ENCODE measurements around the gene LIPN.

LIPN gene

GRCh38 chr10:88725798-88726197 is 34.0 kb upstream of the LIPN start:
- H3K4me2 ChIP-seq (ENCODE audit: insufficient read depth, low read length) = no peak overlapping the region

GRCh38 chr10:88728107-88728763 is 31.6 kb upstream of the LIPN start:
- no peaks in the 10 kb centered on the region for H3K9me3 ChIP-seq (ENCODE audit: insufficient read depth, low read length, severe bottlenecking)
- no peak overlapping the region for H3K27ac ChIP-seq (ENCODE audit: low read length)
- no peak overlapping the region for H3K9ac ChIP-seq (ENCODE audit: low read depth, low read length)
- no peak overlapping the region for H3K4me3 ChIP-seq (ENCODE audit: low read depth in 1 of 2, low read length in 2 of 2)
- H2AFZ ChIP-seq (ENCODE audit: low read depth, low read length) = no peak overlapping the region
- peaks cover 3% of the 10 kb centered on the region for H3K27me3 ChIP-seq (ENCODE audit: insufficient read depth, low read length, poor library complexity)
- no peaks in the 10 kb centered on the region for H3K79me2 ChIP-seq (ENCODE audit: insufficient read depth, low read length)
- H3K4me1 ChIP-seq (ENCODE audit: insufficient read depth, low read length) = no peaks in the 10 kb centered on the region
- DNase-seq (peak; percentile 16), ATAC-seq (ENCODE audit: insufficient read depth, low read depth) (no peak)
- H4K20me1 ChIP-seq (ENCODE audit: insufficient read depth, low read length) = no peaks in the 10 kb centered on the region
- H3K4me2 ChIP-seq (ENCODE audit: insufficient read depth, low read length) = no peak overlapping the region
- no peaks in the 10 kb centered on the region for H3K36me3 ChIP-seq (ENCODE audit: insufficient read depth, low read length)
- TF ChIP-seq EZH2 (IDR thresholded peaks at IDR 0.05; ENCODE audit: borderline replicate concordance, low read depth, low read length, severe bottlenecking) (no peak), CTCF (IDR thresholded peaks at IDR 0.05; ENCODE audit: borderline replicate concordance, extremely low read depth, low read length, poor library complexity, severe bottlenecking) (peak; percentile 55)

More at GRCh38 chr10:88725798-88726197, 34.0 kb upstream of the LIPN start:
- Histone ChIP-seq H3K36me3 (ENCODE audit: insufficient read depth, low read length) (no peaks in the 10 kb centered on the region), H3K9ac (ENCODE audit: low read depth, low read length) (no peak overlapping the region), H3K4me1 (ENCODE audit: insufficient read depth, low read length) (no peaks in the 10 kb centered on the region), H2AFZ (ENCODE audit: low read depth, low read length) (no peak overlapping the region), H3K27me3 (ENCODE audit: insufficient read depth, low read length, poor library complexity) (peaks cover 3% of the 10 kb centered on the region), H3K4me3 (ENCODE audit: low read depth in 1 of 2, low read length in 2 of 2) (no peak overlapping the region), H4K20me1 (ENCODE audit: insufficient read depth, low read length) (no peaks in the 10 kb centered on the region), H3K9me3 (ENCODE audit: insufficient read depth, low read length, severe bottlenecking) (no peaks in the 10 kb centered on the region), H3K27ac (ENCODE audit: low read length) (no peak overlapping the region), H3K79me2 (ENCODE audit: insufficient read depth, low read length) (no peaks in the 10 kb centered on the region)
- DNase-seq (no peak), ATAC-seq (ENCODE audit: insufficient read depth, low read depth) (no peak)
- TF ChIP-seq CTCF (IDR thresholded peaks at IDR 0.05; ENCODE audit: borderline replicate concordance, extremely low read depth, low read length, poor library complexity, severe bottlenecking) (no peak), EZH2 (IDR thresholded peaks at IDR 0.05; ENCODE audit: borderline replicate concordance, low read depth, low read length, severe bottlenecking) (no peak)

GRCh38 chr10:88730864-88731263 is 29.0 kb upstream of the LIPN start:
- H3K27ac ChIP-seq (ENCODE audit: low read length) = no peak overlapping the region
- no peaks in the 10 kb centered on the region for H3K4me1 ChIP-seq (ENCODE audit: insufficient read depth, low read length)
- no peak overlapping the region for H3K9ac ChIP-seq (ENCODE audit: low read depth, low read length)
- H3K4me2 ChIP-seq (ENCODE audit: insufficient read depth, low read length) = no peak overlapping the region
- ATAC-seq (ENCODE audit: insufficient read depth, low read depth) = no peak
- H3K27me3 ChIP-seq (ENCODE audit: insufficient read depth, low read length, poor library complexity) = peaks cover 7% of the 10 kb centered on the region
- no peaks in the 10 kb centered on the region for H3K36me3 ChIP-seq (ENCODE audit: insufficient read depth, low read length)
- no peak overlapping the region for H3K4me3 ChIP-seq (ENCODE audit: low read depth in 1 of 2, low read length in 2 of 2)
- TF ChIP-seq CTCF (IDR thresholded peaks at IDR 0.05; ENCODE audit: borderline replicate concordance, extremely low read depth, low read length, poor library complexity, severe bottlenecking) (no peak), EZH2 (IDR thresholded peaks at IDR 0.05; ENCODE audit: borderline replicate concordance, low read depth, low read length, severe bottlenecking) (no peak)
- H3K9me3 ChIP-seq (ENCODE audit: insufficient read depth, low read length, severe bottlenecking) = no peaks in the 10 kb centered on the region
- DNase-seq = no peak
- no peaks in the 10 kb centered on the region for H4K20me1 ChIP-seq (ENCODE audit: insufficient read depth, low read length)
- no peak overlapping the region for H2AFZ ChIP-seq (ENCODE audit: low read depth, low read length)
- no peaks in the 10 kb centered on the region for H3K79me2 ChIP-seq (ENCODE audit: insufficient read depth, low read length)
